ENCODE data around the gene NID1. TPM values are rescaled to one million over a fixed set of nuclear protein-coding genes. Genes with fewer than 3 reads are reported as not detected.

Gene NID1
- polyA plus RNA-seq, 1 donor from 2014 or later: 0.04 TPM

- Histone ChIP-seq H3K9ac (ENCODE audit: low read length) (no peak overlapping the region), H3K36me3 (ENCODE audit: insufficient read depth, low read length) (no peaks in the 10 kb centered on the region), H3K27ac (ENCODE audit: low read length) (no peak overlapping the region), H3K79me2 (replicated peaks; ENCODE audit: insufficient read depth, low read length) (no peaks in the 10 kb centered on the region), H4K20me1 (ENCODE audit: insufficient read depth) (no peaks in the 10 kb centered on the region), H3K9me2 (ENCODE audit: insufficient read depth, low read length) (no peaks in the 10 kb centered on the region), H3K27me3 (ENCODE audit: insufficient read depth, low read depth, low read length) (no peaks in the 10 kb centered on the region), H3K4me3 (ENCODE audit: low read length) (no peak overlapping the region), H2AFZ (ENCODE audit: low read depth, low read length) (no peak overlapping the region), H3K9me3 (ENCODE audit: low read length) (no peaks in the 10 kb centered on the region), H3K4me2 (ENCODE audit: low read length) (no peak overlapping the region), H3F3A (ENCODE audit: insufficient read depth, low read length, poor library complexity, severe bottlenecking) (no peaks in the 10 kb centered on the region)
- TF ChIP-seq EP300 (conservative IDR thresholded peaks at IDR 0.05; ENCODE audit: poor library complexity, severe bottlenecking): no peak
- TF ChIP-seq MXI1 (conservative IDR thresholded peaks at IDR 0.05; ENCODE audit: poor library complexity, severe bottlenecking): no peak
- no peak for TF ChIP-seq SMC3 (conservative IDR thresholded peaks at IDR 0.05; ENCODE audit: poor library complexity)
- no peak for TF ChIP-seq RAD21 (conservative IDR thresholded peaks at IDR 0.05)
- TF ChIP-seq, protein P1, sequence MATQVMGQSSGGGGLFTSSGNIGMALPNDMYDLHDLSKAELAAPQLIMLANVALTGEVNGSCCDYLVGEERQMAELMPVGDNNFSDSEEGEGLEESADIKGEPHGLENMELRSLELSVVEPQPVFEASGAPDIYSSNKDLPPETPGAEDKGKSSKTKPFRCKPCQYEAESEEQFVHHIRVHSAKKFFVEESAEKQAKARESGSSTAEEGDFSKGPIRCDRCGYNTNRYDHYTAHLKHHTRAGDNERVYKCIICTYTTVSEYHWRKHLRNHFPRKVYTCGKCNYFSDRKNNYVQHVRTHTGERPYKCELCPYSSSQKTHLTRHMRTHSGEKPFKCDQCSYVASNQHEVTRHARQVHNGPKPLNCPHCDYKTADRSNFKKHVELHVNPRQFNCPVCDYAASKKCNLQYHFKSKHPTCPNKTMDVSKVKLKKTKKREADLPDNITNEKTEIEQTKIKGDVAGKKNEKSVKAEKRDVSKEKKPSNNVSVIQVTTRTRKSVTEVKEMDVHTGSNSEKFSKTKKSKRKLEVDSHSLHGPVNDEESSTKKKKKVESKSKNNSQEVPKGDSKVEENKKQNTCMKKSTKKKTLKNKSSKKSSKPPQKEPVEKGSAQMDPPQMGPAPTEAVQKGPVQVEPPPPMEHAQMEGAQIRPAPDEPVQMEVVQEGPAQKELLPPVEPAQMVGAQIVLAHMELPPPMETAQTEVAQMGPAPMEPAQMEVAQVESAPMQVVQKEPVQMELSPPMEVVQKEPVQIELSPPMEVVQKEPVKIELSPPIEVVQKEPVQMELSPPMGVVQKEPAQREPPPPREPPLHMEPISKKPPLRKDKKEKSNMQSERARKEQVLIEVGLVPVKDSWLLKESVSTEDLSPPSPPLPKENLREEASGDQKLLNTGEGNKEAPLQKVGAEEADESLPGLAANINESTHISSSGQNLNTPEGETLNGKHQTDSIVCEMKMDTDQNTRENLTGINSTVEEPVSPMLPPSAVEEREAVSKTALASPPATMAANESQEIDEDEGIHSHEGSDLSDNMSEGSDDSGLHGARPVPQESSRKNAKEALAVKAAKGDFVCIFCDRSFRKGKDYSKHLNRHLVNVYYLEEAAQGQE (IDR thresholded peaks at IDR 0.05; ENCODE audit: borderline replicate concordance): no peak
- no peak for TF ChIP-seq POLR2AphosphoS5 (IDR thresholded peaks at IDR 0.05)
- TF ChIP-seq, protein P2, sequence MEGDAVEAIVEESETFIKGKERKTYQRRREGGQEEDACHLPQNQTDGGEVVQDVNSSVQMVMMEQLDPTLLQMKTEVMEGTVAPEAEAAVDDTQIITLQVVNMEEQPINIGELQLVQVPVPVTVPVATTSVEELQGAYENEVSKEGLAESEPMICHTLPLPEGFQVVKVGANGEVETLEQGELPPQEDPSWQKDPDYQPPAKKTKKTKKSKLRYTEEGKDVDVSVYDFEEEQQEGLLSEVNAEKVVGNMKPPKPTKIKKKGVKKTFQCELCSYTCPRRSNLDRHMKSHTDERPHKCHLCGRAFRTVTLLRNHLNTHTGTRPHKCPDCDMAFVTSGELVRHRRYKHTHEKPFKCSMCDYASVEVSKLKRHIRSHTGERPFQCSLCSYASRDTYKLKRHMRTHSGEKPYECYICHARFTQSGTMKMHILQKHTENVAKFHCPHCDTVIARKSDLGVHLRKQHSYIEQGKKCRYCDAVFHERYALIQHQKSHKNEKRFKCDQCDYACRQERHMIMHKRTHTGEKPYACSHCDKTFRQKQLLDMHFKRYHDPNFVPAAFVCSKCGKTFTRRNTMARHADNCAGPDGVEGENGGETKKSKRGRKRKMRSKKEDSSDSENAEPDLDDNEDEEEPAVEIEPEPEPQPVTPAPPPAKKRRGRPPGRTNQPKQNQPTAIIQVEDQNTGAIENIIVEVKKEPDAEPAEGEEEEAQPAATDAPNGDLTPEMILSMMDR (IDR thresholded peaks at IDR 0.05; ENCODE audit: poor library complexity, severe bottlenecking): no peak
- no peak for TF ChIP-seq EZH2 (IDR thresholded peaks at IDR 0.05; ENCODE audit: borderline replicate concordance, insufficient read depth, low read length, poor library complexity, severe bottlenecking)
- TF ChIP-seq TAF1 (IDR thresholded peaks at IDR 0.05; ENCODE audit: low read depth): no peak
These were observed 34.4 kb downstream of the NID1 start for GRCh38 chr1:236030534-236030933.

DNA sequence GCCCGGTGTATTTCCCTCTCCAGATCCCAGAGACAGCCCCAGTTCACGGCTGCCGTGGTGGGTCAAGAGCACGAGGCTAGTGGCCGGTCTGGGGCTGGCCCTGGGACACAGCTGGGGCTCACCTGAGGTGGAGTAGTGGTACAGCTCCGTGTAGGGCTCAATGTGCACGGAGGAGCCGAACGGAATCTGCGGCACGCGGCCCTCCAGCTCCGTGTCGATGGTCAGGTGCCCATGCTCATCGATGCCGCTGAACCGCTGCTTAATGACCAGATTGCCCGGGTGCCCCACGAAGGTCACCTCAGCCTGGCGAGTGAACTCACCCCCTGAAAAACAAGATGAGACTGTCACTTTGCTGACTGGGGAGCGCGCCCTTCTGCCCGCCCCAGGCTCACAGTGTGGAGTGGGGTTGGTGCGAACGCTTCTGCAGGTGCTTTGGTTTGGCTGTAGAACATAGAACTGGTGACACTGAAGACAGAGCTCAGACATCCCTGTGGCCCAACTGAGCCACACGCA is 35.4 kb downstream of the NID1 start:
- Histone ChIP-seq H3K4me2 (ENCODE audit: low read length) (no peak overlapping the region), H3K27me3 (ENCODE audit: insufficient read depth, low read depth, low read length) (no peaks in the 10 kb centered on the region), H3F3A (ENCODE audit: insufficient read depth, low read length, poor library complexity, severe bottlenecking) (no peaks in the 10 kb centered on the region), H3K4me3 (ENCODE audit: low read length) (no peak overlapping the region), H3K79me2 (replicated peaks; ENCODE audit: insufficient read depth, low read length) (no peaks in the 10 kb centered on the region), H3K9me3 (ENCODE audit: low read length) (no peaks in the 10 kb centered on the region), H3K9ac (ENCODE audit: low read length) (no peak overlapping the region), H3K27ac (ENCODE audit: low read length) (no peak overlapping the region), H3K36me3 (ENCODE audit: insufficient read depth, low read length) (no peaks in the 10 kb centered on the region), H4K20me1 (ENCODE audit: insufficient read depth) (no peaks in the 10 kb centered on the region), H3K9me2 (ENCODE audit: insufficient read depth, low read length) (no peaks in the 10 kb centered on the region), H2AFZ (ENCODE audit: low read depth, low read length) (no peak overlapping the region)
- TF ChIP-seq EZH2 (IDR thresholded peaks at IDR 0.05; ENCODE audit: borderline replicate concordance, insufficient read depth, low read length, poor library complexity, severe bottlenecking) (no peak), EP300 (conservative IDR thresholded peaks at IDR 0.05; ENCODE audit: poor library complexity, severe bottlenecking) (no peak), RAD21 (conservative IDR thresholded peaks at IDR 0.05) (no peak), POLR2AphosphoS5 (IDR thresholded peaks at IDR 0.05) (no peak), MXI1 (conservative IDR thresholded peaks at IDR 0.05; ENCODE audit: poor library complexity, severe bottlenecking) (no peak)
- TF ChIP-seq, protein P1 (IDR thresholded peaks at IDR 0.05; ENCODE audit: borderline replicate concordance): no peak
